GM18507 (cell line): ENCODE data around the gene INPP1.

Experiments
- DNase-seq: peaks from one replicate; pipeline ENCODE4 v3.0.0; 2011; ENCODE audit warnings: low read depth; ENCODE audit not compliant: insufficient read length; ENCODE audit errors: extremely low spot score
- FAIRE-seq: peaks from 2 replicates; lab custom pipeline; 2011; peaks lifted over from hg19 to GRCh38; lab: Jason Lieb, UNC

INPP1 gene

DNA sequence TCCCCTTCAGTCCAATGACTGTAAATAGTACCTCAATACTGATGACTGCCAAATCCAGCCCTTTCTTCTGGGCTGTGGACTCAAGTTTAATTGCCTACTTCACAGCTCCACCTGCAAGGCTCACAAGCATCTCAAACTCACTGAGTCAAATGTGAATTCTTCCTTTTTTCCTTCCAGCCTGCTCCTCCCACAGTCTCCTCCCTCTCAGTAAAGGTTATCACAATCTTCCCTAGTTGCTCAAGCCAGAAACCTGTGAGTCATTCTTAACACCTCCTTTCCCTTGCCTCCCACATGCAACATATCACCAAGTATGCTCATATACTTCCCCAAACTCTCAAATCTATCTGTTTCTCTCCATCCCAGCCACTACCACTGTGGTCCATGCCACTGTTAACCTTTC is 61.1 kb downstream of the INPP1 start:
- DNase-seq (no peak), FAIRE-seq (no peak)

- no peak for FAIRE-seq
- DNase-seq: no peak
Measured at GRCh38 chr2:190405070-190405469, 61.7 kb downstream of the INPP1 start.

- FAIRE-seq: no peak
- no peak for DNase-seq
Measured at GRCh38 chr2:190405995-190406394, 62.6 kb downstream of the INPP1 start.

DNA sequence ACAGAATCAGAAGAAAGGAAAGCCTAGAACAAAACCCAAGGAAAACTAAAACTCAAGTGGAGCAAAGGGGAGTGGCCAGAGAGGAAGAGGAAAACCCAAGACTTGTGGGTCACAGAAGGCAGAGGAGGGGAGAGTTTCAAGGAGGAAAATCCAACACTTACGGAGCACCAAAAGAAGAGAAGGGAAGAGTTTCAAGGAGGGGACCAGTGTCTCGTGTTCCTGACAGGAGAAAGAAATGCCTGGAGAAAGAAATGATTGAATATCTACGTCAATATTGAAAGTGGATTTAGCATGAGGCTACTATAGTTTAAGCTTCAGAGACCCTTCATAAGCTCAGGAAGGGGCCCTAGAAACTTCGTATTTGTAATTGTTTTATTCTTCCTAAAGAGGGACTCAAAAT is 63.4 kb downstream of the INPP1 start:
- DNase-seq (no peak), FAIRE-seq (no peak)

- FAIRE-seq (no peak), DNase-seq (no peak)
Measured at GRCh38 chr2:190407246-190407661, 63.9 kb downstream of the INPP1 start.

GRCh38 chr2:190407662-190408537 is 64.5 kb downstream of the INPP1 start, which contains the start of gene MFSD6:
Gene MFSD6 (plus strand): TSS chr2:190408355. CDS start chr2:190436030, 27,675 bp downstream.
- no peak for FAIRE-seq

DNA sequence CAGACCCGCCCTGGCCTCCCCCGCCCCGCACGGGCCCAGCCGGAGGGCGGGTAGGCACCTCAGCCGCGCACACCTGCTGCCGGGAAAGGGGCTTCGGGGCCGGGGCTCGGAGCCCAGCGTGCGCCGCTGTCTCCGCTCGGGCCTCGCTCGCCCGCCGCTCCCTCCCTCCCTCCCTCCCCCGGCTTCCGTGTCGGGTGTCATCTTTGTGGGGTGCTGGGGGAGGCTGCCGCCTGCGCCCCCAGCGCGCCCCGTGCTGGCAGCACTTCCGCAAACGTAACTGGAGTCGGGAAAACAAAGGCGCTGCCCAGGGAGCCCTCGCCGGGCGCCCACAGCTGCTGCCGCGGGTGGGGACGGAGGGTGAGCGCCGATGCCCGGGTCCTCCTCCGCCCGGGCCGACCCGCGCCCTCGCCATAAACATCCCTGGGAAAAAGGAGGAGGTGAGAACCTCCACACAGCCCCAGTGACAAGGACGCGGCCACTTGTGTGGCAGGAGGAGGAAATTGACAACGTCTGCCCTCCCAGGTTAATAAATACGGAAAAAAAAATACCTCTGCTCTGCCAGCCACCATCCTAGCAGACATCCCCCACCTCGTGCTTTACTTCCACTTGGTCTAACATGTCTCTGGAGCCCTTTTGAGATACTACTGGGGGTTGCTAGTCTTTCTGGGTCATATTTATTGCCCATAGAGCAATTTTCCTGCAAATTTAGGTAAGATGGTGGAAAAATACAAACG is 65.3 kb downstream of the INPP1 start:
- DNase-seq (peak; percentile 56), FAIRE-seq (peak; percentile 45)

More at GRCh38 chr2:190407662-190408537, 64.5 kb downstream of the INPP1 start, which contains the start of gene MFSD6:
- peak; percentile 36 for DNase-seq

DNA sequence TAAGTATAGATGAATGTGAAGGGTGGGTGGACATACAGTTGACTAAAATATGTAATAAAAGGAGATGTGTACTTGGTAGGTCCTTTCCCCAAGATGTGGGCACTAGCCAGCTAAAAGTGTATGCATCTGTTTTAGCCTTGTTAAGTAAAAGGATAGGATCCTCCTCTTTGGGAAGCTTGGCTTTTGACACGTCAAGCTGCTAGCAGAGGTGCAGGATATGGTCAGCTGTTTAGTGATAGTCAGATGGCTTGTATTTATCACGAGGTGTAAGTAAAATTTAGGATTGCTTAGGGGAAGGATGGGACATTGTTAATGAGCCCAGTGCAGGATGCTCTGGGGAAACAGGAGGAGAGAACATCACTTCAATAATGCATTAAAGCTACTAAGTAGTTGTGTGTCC is 66.2 kb downstream of the INPP1 start:
- FAIRE-seq (no peak), DNase-seq (no peak)

- FAIRE-seq (no peak), DNase-seq (no peak)
Measured at GRCh38 chr2:190410166-190410565, 66.8 kb downstream of the INPP1 start.

- FAIRE-seq: no peak
- DNase-seq: no peak
Measured at GRCh38 chr2:190412966-190413365, 69.6 kb downstream of the INPP1 start.

- no peak for FAIRE-seq
- no peak for DNase-seq
Measured at GRCh38 chr2:190413421-190413820, 70.0 kb downstream of the INPP1 start.

- DNase-seq (no peak), FAIRE-seq (no peak)
Measured at GRCh38 chr2:190415251-190415650, 71.9 kb downstream of the INPP1 start.

- DNase-seq (no peak), FAIRE-seq (no peak)
Measured at GRCh38 chr2:190415794-190416775, 72.7 kb downstream of the INPP1 start.

GRCh38 chr2:190417045-190417842 is 73.9 kb downstream of the INPP1 start:
- DNase-seq (no peak), FAIRE-seq (no peak)

DNA sequence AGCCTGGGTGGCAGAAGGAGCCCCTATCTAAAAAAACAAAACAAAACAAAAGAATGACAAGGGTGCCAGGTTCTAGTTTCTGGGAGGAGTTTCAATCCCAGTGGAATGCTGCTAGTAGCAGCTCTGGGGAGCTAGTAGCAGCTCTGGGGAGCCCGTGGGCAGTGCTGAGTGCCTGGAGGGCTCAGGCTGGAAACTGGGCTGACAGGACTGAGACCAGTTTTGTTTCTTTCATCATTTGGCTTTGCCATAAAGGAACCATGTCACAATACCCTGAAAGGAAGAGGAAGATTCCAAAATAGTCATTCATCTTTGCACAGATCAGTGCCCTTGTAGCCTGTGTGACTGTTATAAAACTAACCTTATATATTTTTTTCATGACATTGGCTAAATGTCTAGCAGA is 75.3 kb downstream of the INPP1 start:
- no peak for FAIRE-seq
- DNase-seq: no peak

DNA sequence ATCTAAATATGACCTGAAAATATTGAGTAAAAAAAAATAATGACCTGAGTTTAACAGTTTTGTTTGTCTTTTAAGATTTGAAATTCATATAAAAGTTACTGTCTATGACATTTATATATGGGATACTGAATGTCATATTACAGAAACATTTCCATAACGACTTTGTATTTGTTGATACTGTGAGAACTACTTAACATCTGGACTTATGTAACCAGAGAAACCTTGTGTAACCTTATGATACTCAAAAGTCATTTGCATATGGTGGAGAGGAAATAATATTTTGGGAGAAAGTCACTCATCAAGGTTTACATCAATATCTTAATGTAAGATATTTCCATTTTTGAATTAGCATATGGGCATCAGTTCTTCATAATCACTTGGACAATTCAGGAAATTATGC is 77.4 kb downstream of the INPP1 start:
- DNase-seq: no peak
- FAIRE-seq: peak; percentile 5
